ENCODE measurements around the gene CGB3. TPM values are rescaled to one million over a fixed set of nuclear protein-coding genes. Genes with fewer than 3 reads are reported as not detected.
"Not testable (repeated sequence)": the region's sequence is repeated elsewhere in the genome, so short reads cannot be mapped to it uniquely, and the experiment has no call there.

CGB3 gene
- total RNA-seq, 1 experiment from 2014 or later, result not detected

DNA sequence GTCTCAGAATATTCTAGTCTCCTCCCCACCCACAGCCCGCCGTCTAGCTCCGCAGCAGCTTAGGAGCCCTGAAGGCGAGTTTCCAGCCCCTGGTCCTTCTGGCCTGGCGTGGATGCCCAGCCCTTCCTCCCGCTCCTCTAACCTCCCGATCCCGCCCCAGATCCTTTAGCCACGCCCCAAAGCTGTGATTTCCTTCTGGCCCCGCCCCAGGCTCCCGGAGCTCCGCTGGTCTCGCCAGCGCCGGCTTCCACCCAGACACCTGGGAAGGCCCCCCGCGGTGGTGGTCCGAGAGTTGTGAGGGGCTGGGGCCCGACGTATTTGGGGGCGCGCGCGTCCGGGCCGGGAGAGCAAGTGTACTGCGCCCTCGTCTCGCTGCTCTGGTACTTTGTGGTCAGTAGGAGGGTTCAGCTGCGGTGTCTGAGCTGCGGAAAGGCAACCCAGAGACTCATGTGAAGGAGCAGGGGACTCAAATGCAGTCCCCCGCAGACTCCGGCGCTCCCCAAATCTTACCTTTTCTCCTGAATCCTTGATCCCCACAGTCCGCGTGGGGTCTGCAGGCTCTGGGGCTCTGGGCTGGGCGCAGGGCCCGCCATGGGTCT lies 33.6 kb upstream of the CGB3 start, which contains the start of gene CGB7:
TSS of gene CGB7 (minus strand) at position 114 of the 599 bp plus-strand sequence. CDS start 2,374 bp downstream, outside the sequence.
- Mint-ChIP-seq H3K27me3 (ENCODE audit: insufficient read depth, unreplicated experiment) (peaks cover 9% of the 10 kb centered on the region), H3K4me3 (ENCODE audit: unreplicated experiment) (peak within 1 kb of the TSS; percentile 73), H3K4me1 (ENCODE audit: low read depth, unreplicated experiment) (peaks cover 8% of the 10 kb centered on the region), H3K9me3 (ENCODE audit: unreplicated experiment) (no peaks in the 10 kb centered on the region), H3K36me3 (ENCODE audit: insufficient read depth, unreplicated experiment) (peaks cover 6% of the 10 kb centered on the region), H3K27ac (ENCODE audit: unreplicated experiment) (peak within 1 kb of the TSS; percentile 54)
- peak; percentile 85 to 87 for DNase-seq
- Histone ChIP-seq H3K9me3 (no peaks in the 10 kb centered on the region), H3K4me1 (no peaks in the 10 kb centered on the region), H3K4me3 (ENCODE audit: low read depth, low read length) (peak within 1 kb of the TSS; percentile 51), H3K36me3 (ENCODE audit: control insufficient read depth, insufficient read depth, low read length) (no peaks in the 10 kb centered on the region), H3K27me3 (replicated peaks; ENCODE audit: control insufficient read depth, insufficient read depth, low read length) (no peaks in the 10 kb centered on the region)
- no TSS peak for BruUV-seq (replicated peaks)
- TF ChIP-seq, protein P1, sequence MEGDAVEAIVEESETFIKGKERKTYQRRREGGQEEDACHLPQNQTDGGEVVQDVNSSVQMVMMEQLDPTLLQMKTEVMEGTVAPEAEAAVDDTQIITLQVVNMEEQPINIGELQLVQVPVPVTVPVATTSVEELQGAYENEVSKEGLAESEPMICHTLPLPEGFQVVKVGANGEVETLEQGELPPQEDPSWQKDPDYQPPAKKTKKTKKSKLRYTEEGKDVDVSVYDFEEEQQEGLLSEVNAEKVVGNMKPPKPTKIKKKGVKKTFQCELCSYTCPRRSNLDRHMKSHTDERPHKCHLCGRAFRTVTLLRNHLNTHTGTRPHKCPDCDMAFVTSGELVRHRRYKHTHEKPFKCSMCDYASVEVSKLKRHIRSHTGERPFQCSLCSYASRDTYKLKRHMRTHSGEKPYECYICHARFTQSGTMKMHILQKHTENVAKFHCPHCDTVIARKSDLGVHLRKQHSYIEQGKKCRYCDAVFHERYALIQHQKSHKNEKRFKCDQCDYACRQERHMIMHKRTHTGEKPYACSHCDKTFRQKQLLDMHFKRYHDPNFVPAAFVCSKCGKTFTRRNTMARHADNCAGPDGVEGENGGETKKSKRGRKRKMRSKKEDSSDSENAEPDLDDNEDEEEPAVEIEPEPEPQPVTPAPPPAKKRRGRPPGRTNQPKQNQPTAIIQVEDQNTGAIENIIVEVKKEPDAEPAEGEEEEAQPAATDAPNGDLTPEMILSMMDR (IDR thresholded peaks at IDR 0.05; ENCODE audit: insufficient read depth in 1 of 2, low read depth in 1 of 2, low read length in 1 of 2, severe bottlenecking in 1 of 2, unreplicated experiment in 1 of 2), result no peak
- CTCF ChIA-PET, result interaction anchor here (1.0 to 2.8 kb wide), 7 partner anchors 10 to 141 kb away, joined by 3 to 7 read pairs (median 5); partner anchors contain the start of genes GYS1, LIN7B and RUVBL2
- POLR2A ChIA-PET, result interaction anchor here (0.6 kb wide), 2 partner anchors 65 to 439 kb away, joined by 8 to 9 read pairs; partner anchors contain the start of genes GYS1 and RPL18
- intact Hi-C loops (cut with micrococcal nuclease; ENCODE audit: unreplicated experiment), result loop anchor here (2.0 kb wide), 1 partner anchor 65 kb away; the partner anchor contains the start of genes GYS1 and RUVBL2

DNA sequence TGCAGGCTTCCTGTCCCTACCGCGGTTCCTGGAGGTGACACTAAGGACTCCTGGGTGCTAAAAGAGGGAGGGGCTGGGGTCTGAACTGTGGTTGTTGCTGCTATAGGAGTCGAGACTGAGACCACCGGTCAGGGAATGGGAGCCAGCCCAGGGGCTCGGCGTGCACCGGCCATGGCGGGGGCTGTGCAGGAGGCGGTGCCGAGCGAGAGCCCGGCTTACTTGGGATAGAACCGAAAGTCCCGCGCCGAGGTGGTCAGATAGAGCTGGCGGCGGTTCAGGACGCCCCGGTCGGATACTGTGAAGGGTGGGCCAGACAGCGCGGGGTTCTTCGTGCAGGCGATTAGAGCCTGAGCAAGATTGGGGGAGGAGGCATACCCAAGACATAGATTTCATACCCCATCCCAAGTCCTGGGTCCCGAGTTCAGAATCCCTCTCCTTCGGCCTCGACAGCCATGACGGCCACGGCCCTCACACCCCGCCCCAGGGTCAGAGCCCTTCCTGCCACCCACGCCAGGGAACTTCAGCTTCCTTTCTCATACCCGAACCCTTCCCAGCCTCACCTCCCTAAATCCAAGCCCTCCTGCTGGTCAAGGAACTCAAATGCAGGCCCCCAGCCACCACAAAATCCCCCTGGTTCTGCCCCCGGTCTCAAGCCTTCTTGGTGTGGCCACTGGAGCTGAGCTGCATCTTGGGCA lies 32.9 kb upstream of the CGB3 start:
- intact Hi-C loops (cut with micrococcal nuclease; ENCODE audit: unreplicated experiment), result loop anchor here (2.0 kb wide), 1 partner anchor 64 kb away; the partner anchor contains the start of genes GYS1 and RUVBL2
- not testable (repeated sequence) for H3K9me3 Mint-ChIP-seq (ENCODE audit: unreplicated experiment); H3K4me1 ChIP-seq

GRCh38 chr19:49056101-49056901 lies 32.2 kb upstream of the CGB3 start:
- Mint-ChIP-seq H3K4me3 (ENCODE audit: unreplicated experiment) (peak overlapping the region; percentile 73), H3K27me3 (ENCODE audit: insufficient read depth, unreplicated experiment) (peaks cover 9% of the 10 kb centered on the region), H3K4me1 (ENCODE audit: low read depth, unreplicated experiment) (peaks cover 8% of the 10 kb centered on the region), H3K9me3 (ENCODE audit: unreplicated experiment) (no peaks in the 10 kb centered on the region), H3K27ac (ENCODE audit: unreplicated experiment) (no peak overlapping the region), H3K36me3 (ENCODE audit: insufficient read depth, unreplicated experiment) (peaks cover 6% of the 10 kb centered on the region)
- Histone ChIP-seq H3K4me3 (ENCODE audit: low read depth, low read length) (peak overlapping the region; percentile 51), H3K36me3 (ENCODE audit: control insufficient read depth, insufficient read depth, low read length) (no peaks in the 10 kb centered on the region), H3K4me1 (no peaks in the 10 kb centered on the region), H3K9me3 (no peaks in the 10 kb centered on the region), H3K27me3 (replicated peaks; ENCODE audit: control insufficient read depth, insufficient read depth, low read length) (no peaks in the 10 kb centered on the region)
- TF ChIP-seq, protein P1 (IDR thresholded peaks at IDR 0.05; ENCODE audit: insufficient read depth in 1 of 2, low read depth in 1 of 2, low read length in 1 of 2, severe bottlenecking in 1 of 2, unreplicated experiment in 1 of 2), result peak; percentile 42 to 58
- DNase-seq, result peak; percentile 70 to 83
- intact Hi-C loops (cut with micrococcal nuclease; ENCODE audit: unreplicated experiment), result loop anchor here (2.0 kb wide), 1 partner anchor 64 kb away; the partner anchor contains the start of genes GYS1 and RUVBL2
- BruUV-seq (replicated peaks), result no TSS peak
- ChIA-PET POLR2A (interaction anchor here (0.5 to 0.6 kb wide), 2 partner anchors 9 to 445 kb away, joined by 3 read pairs; partner anchors contain the start of gene NTF4), CTCF (interaction anchor here (0.6 to 2.8 kb wide), 13 partner anchors 9 to 467 kb away, joined by 3 to 16 read pairs (median 4); partner anchors contain the start of genes GYS1, NTF4 and RUVBL2)

More for the DNA sequence above, 32.9 kb upstream of the CGB3 start:
- DNase-seq, result peak in 1 of 2 experiments; percentile 11
- not testable (repeated sequence) for H3K4me1 Mint-ChIP-seq (ENCODE audit: low read depth, unreplicated experiment); BruUV-seq (replicated peaks); H3K36me3 Mint-ChIP-seq (ENCODE audit: insufficient read depth, unreplicated experiment); H3K36me3 ChIP-seq (ENCODE audit: control insufficient read depth, insufficient read depth, low read length); H3K27me3 ChIP-seq (replicated peaks; ENCODE audit: control insufficient read depth, insufficient read depth, low read length); H3K27me3 Mint-ChIP-seq (ENCODE audit: insufficient read depth, unreplicated experiment); H3K9me3 ChIP-seq
- H3K4me3 Mint-ChIP-seq (ENCODE audit: unreplicated experiment), result peak overlapping the region; percentile 73
- peak overlapping the region; percentile 3 for H3K27ac Mint-ChIP-seq (ENCODE audit: unreplicated experiment)
- peak overlapping the region; percentile 51 for H3K4me3 ChIP-seq (ENCODE audit: low read depth, low read length)
- ChIA-PET CTCF (interaction anchor here (0.6 to 2.8 kb wide), 14 partner anchors 8 to 468 kb away, joined by 3 to 16 read pairs (median 5); partner anchors contain the start of genes GYS1, LIN7B, NTF4 and RUVBL2), POLR2A (interaction anchor here (0.6 kb wide), 1 partner anchor 64 kb away, joined by 9 read pairs; the partner anchor contains the start of gene GYS1)

DNA sequence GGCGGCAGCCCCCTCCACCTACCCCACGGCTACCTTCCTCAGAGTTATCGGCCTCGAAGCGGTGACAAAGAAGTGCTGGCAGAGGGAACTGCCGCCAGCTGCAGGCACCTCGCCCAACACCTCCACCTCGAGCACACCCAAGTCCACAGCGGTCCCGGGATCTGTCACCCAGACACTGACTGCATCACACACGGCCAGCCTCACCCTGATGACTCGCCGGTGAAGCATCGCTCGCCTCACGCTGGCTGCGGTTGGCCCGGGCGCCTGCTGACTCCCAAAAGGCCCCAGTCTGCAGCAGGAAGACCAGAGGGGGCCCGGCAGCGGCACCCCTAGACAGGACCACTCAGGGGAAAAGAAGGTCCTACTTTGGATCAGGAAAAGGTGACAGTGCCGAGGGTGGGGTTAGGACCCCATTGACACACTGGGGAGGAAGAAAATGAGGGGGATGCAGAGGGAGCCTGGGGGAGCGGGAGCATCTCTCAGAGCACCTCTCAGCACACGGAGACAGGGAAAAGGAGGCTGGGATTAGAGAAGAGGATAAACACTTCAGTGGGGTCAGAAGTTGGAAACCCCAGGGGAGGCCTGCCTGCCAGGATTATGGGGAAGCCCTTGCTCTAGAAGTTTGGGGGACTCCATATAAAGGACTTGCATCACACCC lies 26.4 kb upstream of the CGB3 start:
- H3K9me3 ChIP-seq; CTCF ChIA-PET; intact Hi-C loops (cut with micrococcal nuclease; ENCODE audit: unreplicated experiment); H3K27me3 ChIP-seq (replicated peaks; ENCODE audit: control insufficient read depth, insufficient read depth, low read length); H3K27me3 Mint-ChIP-seq (ENCODE audit: insufficient read depth, unreplicated experiment); H3K4me3 ChIP-seq (ENCODE audit: low read depth, low read length); H3K4me1 ChIP-seq; BruUV-seq (replicated peaks); H3K4me3 Mint-ChIP-seq (ENCODE audit: unreplicated experiment); H3K4me1 Mint-ChIP-seq (ENCODE audit: low read depth, unreplicated experiment); POLR2A ChIA-PET; H3K27ac Mint-ChIP-seq (ENCODE audit: unreplicated experiment); H3K9me3 Mint-ChIP-seq (ENCODE audit: unreplicated experiment); H3K36me3 Mint-ChIP-seq (ENCODE audit: insufficient read depth, unreplicated experiment); H3K36me3 ChIP-seq (ENCODE audit: control insufficient read depth, insufficient read depth, low read length): not testable (repeated sequence)
- peak in 1 of 2 experiments; percentile 38 for DNase-seq

All from Caco-2 (cell line).